H1 (cell line): Measurements from ENCODE around the gene SAE1. TPM values are rescaled to one million over a fixed set of nuclear protein-coding genes. Genes with fewer than 3 reads are reported as not detected.

Source experiments
- CTCF ChIA-PET: fragments of 300-600 bp; sonication (Branson Sonifier 250); formaldehyde crosslinking; loops from one replicate; lab custom pipeline; 2021; ENCODE audit not compliant: partially characterized antibody; lab: Charles Lee
- POLR2A ChIA-PET: fragments of 300-600 bp; sonication (Branson Sonifier 250); formaldehyde crosslinking; loops from one replicate; lab custom pipeline; 2021; ENCODE audit warnings: inconsistent platforms; ENCODE audit not compliant: partially characterized antibody; lab: Charles Lee
- DNase-seq, 2 experiments: peaks; one replicate each; pipeline versions ENCODE4 v3.0.0 to v3.0.0-alpha.2; 2010 to 2022; ENCODE audit warnings: low spot score in 2 of 2, low read depth in 1 of 2, mixed read lengths in 1 of 2
- FAIRE-seq: peaks from 2 replicates; lab custom pipeline; 2011; peaks lifted over from hg19 to GRCh38; lab: Jason Lieb, UNC
- H2AFZ ChIP-seq: 2 replicates; pipeline ENCODE4 v1.8.1; 2012; ENCODE audit warnings: low read length, inconsistent platforms
- H2AK5ac ChIP-seq: 2 replicates; pipeline ENCODE4 v1.6.1; 2013; ENCODE audit warnings: low read depth, low read length
- H2BK120ac ChIP-seq: replicated peaks from 2 replicates; pipeline ENCODE3; 2013; ENCODE audit warnings: low read depth, low read length, inconsistent platforms
- H2BK12ac ChIP-seq: 2 replicates; pipeline ENCODE4 v1.6.1; 2013; ENCODE audit warnings: low read depth, low read length
- H2BK15ac ChIP-seq: 2 replicates; pipeline ENCODE4 v1.6.1; 2013; ENCODE audit warnings: low read length
- H2BK20ac ChIP-seq: 2 replicates; pipeline ENCODE4 v1.6.1; 2013; ENCODE audit warnings: low read length
- H2BK5ac ChIP-seq: 2 replicates; pipeline ENCODE4 v1.6.1; 2013; ENCODE audit warnings: low read depth, low read length
- H3K14ac ChIP-seq: 2 replicates; pipeline ENCODE4 v1.6.1; 2013; ENCODE audit warnings: inconsistent platforms; ENCODE audit not compliant: insufficient read length
- H3K18ac ChIP-seq: 2 replicates; pipeline ENCODE4 v1.6.1; 2013; ENCODE audit warnings: low read length; ENCODE audit errors: extremely low read depth
- H3K23ac ChIP-seq: 2 replicates; pipeline ENCODE4 v1.6.1; 2013; ENCODE audit warnings: inconsistent platforms; ENCODE audit not compliant: insufficient read length
- H3K23me2 ChIP-seq: 2 replicates; pipeline ENCODE4 v1.6.1; 2013; ENCODE audit warnings: low read depth, low read length
- H3K27ac ChIP-seq: 2 replicates; pipeline ENCODE4 v1.6.1; 2011; ENCODE audit warnings: low read depth, low read length, inconsistent platforms
- H3K27me3 ChIP-seq, 4 experiments: replicated peaks in 1 of 4; 1 replicate in 1 of 4; 2 replicates in 3 of 4; pipeline versions ENCODE4 v1.6.1 to v1.8.1; 2011 to 2013; ENCODE audit warnings: low read length in 3 of 4, mild to moderate bottlenecking in 3 of 4, inconsistent platforms in 2 of 4, mixed read lengths in 2 of 4, moderate library complexity in 1 of 4; ENCODE audit not compliant: control insufficient read depth in 3 of 4, insufficient read depth in 3 of 4; ENCODE audit errors: extremely low read depth in 1 of 4
- H3K36me3 ChIP-seq, 4 experiments: 2 replicates each; pipeline versions ENCODE4 v1.6.1 to v1.8.1; 2011 to 2013; ENCODE audit warnings: mild to moderate bottlenecking in 4 of 4, low read length in 3 of 4, moderate library complexity in 2 of 4, control low read depth in 1 of 4, inconsistent platforms in 1 of 4; ENCODE audit not compliant: insufficient read depth in 4 of 4, control insufficient read depth in 2 of 4
- H3K4ac ChIP-seq: replicated peaks from 2 replicates; pipeline ENCODE3; 2013; ENCODE audit warnings: low read length, low read depth, mixed read lengths, inconsistent platforms; ENCODE audit not compliant: insufficient read length
- H3K4me1 ChIP-seq, 4 experiments: replicated peaks in 1 of 4; 1 replicate in 1 of 4; 2 replicates in 3 of 4; pipeline versions ENCODE4 v1.6.1 to v1.8.1; 2011 to 2013; ENCODE audit warnings: low read length in 3 of 4, inconsistent platforms in 2 of 4, mixed read lengths in 1 of 4; ENCODE audit not compliant: insufficient read depth in 4 of 4, control insufficient read depth in 3 of 4
- H3K4me2 ChIP-seq, 2 experiments: 2 replicates each; pipeline versions ENCODE4 v1.6.1 to v1.8.1; 2011 to 2013; ENCODE audit warnings: low read depth in 2 of 2, low read length in 2 of 2, control low read depth in 1 of 2, inconsistent platforms in 1 of 2, mild to moderate bottlenecking in 1 of 2; ENCODE audit not compliant: insufficient read depth in 1 of 2
- H3K4me3 ChIP-seq, 4 experiments: fragments of 200-600, 300-600 bp in 1 of 4; sonication (generic), shearing (Covaris generic), sonication (Bioruptor Twin) in 1 of 4; 2 replicates each; pipeline versions ENCODE4 v1.5.1 to v1.8.1; 2011 to 2016; ENCODE audit warnings: low read length in 4 of 4, low read depth in 3 of 4, control low read depth in 2 of 4, inconsistent platforms in 2 of 4, mild to moderate bottlenecking in 2 of 4, mixed read lengths in 1 of 4, moderate library complexity in 1 of 4; ENCODE audit not compliant: insufficient read depth in 2 of 4; ENCODE audit errors: extremely low read depth in 1 of 4
- H3K56ac ChIP-seq: replicated peaks from 2 replicates; pipeline ENCODE3; 2013; ENCODE audit warnings: low read depth, mild to moderate bottlenecking, mixed read lengths, low read length, inconsistent platforms; ENCODE audit not compliant: insufficient read length
- H3K79me1 ChIP-seq: 2 replicates; pipeline ENCODE4 v1.6.1; 2013; ENCODE audit warnings: low read depth, low read length, control low read depth
- H3K79me2 ChIP-seq, 2 experiments: 2 replicates each; pipeline versions ENCODE4 v1.6.1 to v1.8.1; 2012 to 2013; ENCODE audit warnings: low read length in 2 of 2, mild to moderate bottlenecking in 2 of 2, inconsistent platforms in 1 of 2; ENCODE audit not compliant: insufficient read depth in 2 of 2, control insufficient read depth in 1 of 2
- H3K9ac ChIP-seq, 4 experiments: replicated peaks in 1 of 4; 1 replicate in 1 of 4; 2 replicates in 3 of 4; pipeline versions ENCODE4 v1.6.1 to v1.8.1; 2011 to 2013; ENCODE audit warnings: low read depth in 3 of 4, low read length in 3 of 4, control low read depth in 2 of 4, mild to moderate bottlenecking in 2 of 4, moderate library complexity in 2 of 4, inconsistent platforms in 1 of 4; ENCODE audit errors: extremely low read depth in 1 of 4
- H3K9me3 ChIP-seq, 2 experiments: 2 replicates each; pipeline versions ENCODE4 v1.6.1 to v1.8.1; 2012 to 2013; ENCODE audit warnings: mild to moderate bottlenecking in 2 of 2, moderate library complexity in 2 of 2, control low read depth in 1 of 2, inconsistent platforms in 1 of 2, low read depth in 1 of 2, low read length in 1 of 2, mixed read lengths in 1 of 2; ENCODE audit not compliant: insufficient read depth in 2 of 2
- H4K20me1 ChIP-seq, 2 experiments: replicated peaks in 1 of 2; 2 replicates each; pipeline versions ENCODE3 to v1.8.1; 2011 to 2013; ENCODE audit warnings: inconsistent platforms in 2 of 2, low read length in 2 of 2, mild to moderate bottlenecking in 1 of 2; ENCODE audit not compliant: insufficient read depth in 2 of 2, control insufficient read depth in 1 of 2
- H4K5ac ChIP-seq: 2 replicates; pipeline ENCODE4 v1.6.1; 2013; ENCODE audit warnings: low read length, low read depth, mixed read lengths, inconsistent platforms; ENCODE audit not compliant: insufficient read length
- H4K8ac ChIP-seq: 2 replicates; pipeline ENCODE4 v1.8.0; 2013; ENCODE audit warnings: mild to moderate bottlenecking, moderate library complexity, low read length, inconsistent platforms; ENCODE audit not compliant: insufficient read depth; ENCODE audit errors: extremely low read depth
- H4K91ac ChIP-seq: replicated peaks from 2 replicates; pipeline ENCODE3; 2013; ENCODE audit warnings: low read length, mixed read lengths, inconsistent platforms; ENCODE audit not compliant: insufficient read length
- SIX5 ChIP-seq: IDR thresholded peaks from 2 replicates; pipeline ENCODE4 v1.6.1; 2011; ENCODE audit warnings: mild to moderate bottlenecking, low read depth, low read length
- SRF ChIP-seq: IDR thresholded peaks from 2 replicates; pipeline ENCODE4 v1.6.1; 2011; ENCODE audit warnings: mild to moderate bottlenecking, low read depth, low read length, moderate library complexity
- TAF1 ChIP-seq: IDR thresholded peaks from 2 replicates; pipeline ENCODE4 v1.6.1; 2011; ENCODE audit warnings: mild to moderate bottlenecking, low read depth, low read length
- WGBS, 2 experiments: shearing (Covaris generic) in 1 of 2; methylation state at CpG; one replicate each; pipeline versions ENCODE4 v1.1.6 to v1.1.7; 2013 to 2015; ENCODE audit warnings: low lambda C conversion rate in 2 of 2, mixed read lengths in 2 of 2, inconsistent platforms in 1 of 2, low coverage in 1 of 2, missing lambda C conversion rate in 1 of 2; ENCODE audit not compliant: insufficient replicate concordance in 2 of 2, insufficient coverage in 1 of 2, insufficient read length in 1 of 2; ENCODE audit errors: extremely low coverage in 1 of 2, missing lambda C conversion rate in 1 of 2; 5-methylcytosine and 5-hydroxymethylcytosine counted together
- polyA plus RNA-seq, 7 experiments: library from polyadenylated mRNA; depleted of rRNA in 3 of 7; stranded (reverse) in 5 of 7; unstranded in 2 of 7; fragments of >200 nt in 5 of 7; fragments of 200-250 nt in 2 of 7; gene quantifications; 1 replicate in 5 of 7; 2 replicates in 1 of 7; 4 replicates in 1 of 7; pipeline versions ENCODE4 v1.2.1 to v1.2.3, GENCODE V29; 2011 to 2013; ENCODE audit warnings: missing spikeins in 2 of 7, mixed read lengths in 2 of 7
- total RNA-seq: library from RNA; stranded (reverse); fragmentation: NEBNext Ultra II Directional; extraction: Animal tissue kit (Norgen Biotek cat#: 25700); gene quantifications from 2 replicates; pipeline ENCODE4 v1.2.1, GENCODE V29; 2021

SAE1 gene
- total and polyA plus RNA-seq, 2 of the 8 experiments (the other 6 are each of a cell fraction or from before 2014, with no cell fraction given), result 213 to 268 TPM

- Histone ChIP-seq H4K20me1 (peaks cover 4 to 15% of the 10 kb centered on the region in 2 experiments), H4K5ac (no peak overlapping the region), H2BK15ac (no peak overlapping the region), H2BK120ac (no peak overlapping the region), H2BK12ac (no peak overlapping the region), H2BK20ac (no peak overlapping the region), H2BK5ac (no peak overlapping the region), H3K79me2 (peaks cover 0 to 39% of the 10 kb centered on the region in 2 experiments; a peak in 1 of 4 replicates), H3K4me3 (no peak overlapping the region), H3K4me1 (no peaks in the 10 kb centered on the region), H4K91ac (no peak overlapping the region), H3K9me3 (no peaks in the 10 kb centered on the region), H3K9ac (no peak overlapping the region), H3K23ac (no peak overlapping the region), H3K4ac (no peak overlapping the region), H3K27ac (no peak overlapping the region), H3K4me2 (no peak overlapping the region), H3K14ac (no peak overlapping the region), H3K18ac (no peak overlapping the region), H3K79me1 (peaks cover 7% of the 10 kb centered on the region), H2AK5ac (no peak overlapping the region), H3K56ac (no peak overlapping the region), H4K8ac (no peak overlapping the region), H3K36me3 (peaks cover 8 to 33% (median 16%) of the 10 kb centered on the region in 4 experiments), H3K27me3 (no peaks in the 10 kb centered on the region), H3K23me2 (no peaks in the 10 kb centered on the region), H2AFZ (no peak overlapping the region)
- ChIA-PET CTCF (interaction anchor here (1.1 kb wide), 1 partner anchor 54 kb away, joined by 3 read pairs; no protein-coding TSS in a partner anchor), POLR2A (interaction anchor here (0.6 to 3.1 kb wide), 10 partner anchors 10 to 59 kb away, joined by 3 to 15 read pairs (median 4); no protein-coding TSS in a partner anchor)
- FAIRE-seq (no peak), DNase-seq (no peak)
- 92% methylated on average over 12 of the region's 12 CpGs; no CpG with 5 or more reads in 1 of the 2 experiments for WGBS, 2 experiments
- TF ChIP-seq SIX5 (no peak), SRF (no peak), TAF1 (no peak)
Measured at GRCh38 chr19:47190167-47190727, 59.6 kb downstream of the SAE1 start.
